HepG2 (cell line): Measurements from ENCODE around the gene RRP8.

Experiments
- MEIS1 ChIP-seq: sonication (generic); formaldehyde crosslinking; IDR thresholded peaks from 2 replicates; pipeline ENCODE4 v1.9.0; 2021; ENCODE audit warnings: mild to moderate bottlenecking, missing genetic modification reagents, moderate library complexity, borderline replicate concordance
- POLR2A ChIP-seq, 2 experiments: IDR thresholded peaks; 2 replicates each; pipeline ENCODE4 v1.6.1; 2011; ENCODE audit warnings: low read depth in 2 of 2, low read length in 2 of 2, mild to moderate bottlenecking in 1 of 2, moderate library complexity in 1 of 2; ENCODE audit not compliant: insufficient read depth in 1 of 2
- TF ChIP-seq, protein P1 (sequence below): sonication (generic); formaldehyde crosslinking; IDR thresholded peaks from 2 replicates; pipeline ENCODE4 v1.5.0; 2020; ENCODE audit warnings: mild to moderate bottlenecking, missing genetic modification reagents, moderate library complexity

DNA sequence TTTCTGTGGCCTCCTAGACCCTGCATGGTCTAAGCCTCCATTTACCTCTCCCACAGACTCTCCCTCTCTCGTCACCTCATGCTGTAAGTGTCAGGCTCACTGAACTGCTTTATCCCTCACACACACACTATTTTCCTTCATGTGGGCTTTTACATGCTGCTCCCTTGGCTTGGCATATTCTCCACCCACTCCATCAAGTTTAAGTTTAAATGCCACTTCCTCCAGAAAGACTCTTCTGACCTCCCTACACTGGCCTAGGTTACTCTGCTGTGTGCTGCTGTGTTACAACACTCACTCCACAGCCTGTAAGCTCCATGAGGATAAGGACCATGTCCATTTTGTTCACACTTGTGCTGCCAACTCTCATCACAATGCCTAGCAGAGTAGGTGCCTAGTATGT, 49.7 kb upstream of the RRP8 start:
- TF ChIP-seq MEIS1 (CRISPR knock-in tag) (no peak), POLR2A (IDR thresholded peaks at IDR 0.05; ENCODE audit: insufficient read depth in 1 of 2, low read depth in 2 of 2, low read length in 2 of 2) (no peak)
- TF ChIP-seq, protein P1, sequence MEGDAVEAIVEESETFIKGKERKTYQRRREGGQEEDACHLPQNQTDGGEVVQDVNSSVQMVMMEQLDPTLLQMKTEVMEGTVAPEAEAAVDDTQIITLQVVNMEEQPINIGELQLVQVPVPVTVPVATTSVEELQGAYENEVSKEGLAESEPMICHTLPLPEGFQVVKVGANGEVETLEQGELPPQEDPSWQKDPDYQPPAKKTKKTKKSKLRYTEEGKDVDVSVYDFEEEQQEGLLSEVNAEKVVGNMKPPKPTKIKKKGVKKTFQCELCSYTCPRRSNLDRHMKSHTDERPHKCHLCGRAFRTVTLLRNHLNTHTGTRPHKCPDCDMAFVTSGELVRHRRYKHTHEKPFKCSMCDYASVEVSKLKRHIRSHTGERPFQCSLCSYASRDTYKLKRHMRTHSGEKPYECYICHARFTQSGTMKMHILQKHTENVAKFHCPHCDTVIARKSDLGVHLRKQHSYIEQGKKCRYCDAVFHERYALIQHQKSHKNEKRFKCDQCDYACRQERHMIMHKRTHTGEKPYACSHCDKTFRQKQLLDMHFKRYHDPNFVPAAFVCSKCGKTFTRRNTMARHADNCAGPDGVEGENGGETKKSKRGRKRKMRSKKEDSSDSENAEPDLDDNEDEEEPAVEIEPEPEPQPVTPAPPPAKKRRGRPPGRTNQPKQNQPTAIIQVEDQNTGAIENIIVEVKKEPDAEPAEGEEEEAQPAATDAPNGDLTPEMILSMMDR (CRISPR knock-in tag): no peak
